GM12872 (cell line): ENCODE data around the gene VEGFC.

Experiments
- CTCF ChIP-seq: IDR thresholded peaks from 3 replicates; pipeline ENCODE4 v1.5.1; 2011; ENCODE audit warnings: low read depth, mild to moderate bottlenecking, low read length, moderate library complexity; ENCODE audit not compliant: insufficient read depth

The VEGFC gene

GRCh38 chr4:176636292-176636691, 156.4 kb downstream of the VEGFC start:
- no peak for TF ChIP-seq CTCF

GRCh38 chr4:176635372-176636261, 157.1 kb downstream of the VEGFC start:
- TF ChIP-seq CTCF: no peak
